GM23338 (cell line): Measurements from ENCODE around the gene UHRF1.

Experiments used
- CREB1 ChIP-seq: fragments of 250-450 bp; sonication (Bioruptor Pico); IDR thresholded peaks from 2 replicates; pipeline ENCODE4 v1.5.0; 2020; ENCODE audit warnings: low read depth, mild to moderate bottlenecking, moderate library complexity
- CTCF ChIP-seq, 2 experiments: fragments of 200-600 bp in 1 of 2; sonication (generic) in 1 of 2; conservative IDR thresholded peaks; 2 replicates each; pipeline versions ENCODE4 v1.5.1 to v1.6.1; 2016 to 2017; ENCODE audit warnings: antibody characterized with exemption in 2 of 2, low read depth in 2 of 2, mild to moderate bottlenecking in 2 of 2, moderate library complexity in 1 of 2
- ETS1 ChIP-seq: IDR thresholded peaks from 2 replicates; pipeline ENCODE4 v1.6.1; 2016; ENCODE audit warnings: antibody characterized with exemption
- EZH2 ChIP-seq: fragments of 200-600 bp; sonication (generic); IDR thresholded peaks from one replicate; pipeline ENCODE4 v1.8.0; 2017; ENCODE audit warnings: antibody characterized with exemption, mild to moderate bottlenecking, low read depth; ENCODE audit not compliant: unreplicated experiment
- EZH2phosphoT487 ChIP-seq: fragments of 200-600 bp; sonication (generic); IDR thresholded peaks from one replicate; pipeline ENCODE4 v1.8.1; 2018; ENCODE audit warnings: antibody characterized with exemption; ENCODE audit not compliant: unreplicated experiment
- JUNB ChIP-seq: IDR thresholded peaks from one replicate; pipeline ENCODE4 v1.6.1; 2016; ENCODE audit warnings: antibody characterized with exemption; ENCODE audit not compliant: unreplicated experiment
- NANOG ChIP-seq: IDR thresholded peaks from 2 replicates; pipeline ENCODE4 v1.6.1; 2016; ENCODE audit warnings: antibody characterized with exemption, borderline replicate concordance
- POLR2AphosphoS5 ChIP-seq: IDR thresholded peaks from 2 replicates; pipeline ENCODE4 v1.6.1; 2016; ENCODE audit warnings: antibody characterized with exemption, low read depth
- REST ChIP-seq: IDR thresholded peaks from one replicate; pipeline ENCODE4 v1.6.1; 2018; ENCODE audit warnings: antibody characterized with exemption; ENCODE audit not compliant: unreplicated experiment
- ZNF114 ChIP-seq: fragments of 250-450 bp; sonication (Bioruptor Pico); IDR thresholded peaks from 2 replicates; pipeline ENCODE4 v1.5.0; 2020; ENCODE audit warnings: mild to moderate bottlenecking, moderate library complexity
- ZNF331 ChIP-seq: fragments of 250-450 bp; sonication (Bioruptor Pico); IDR thresholded peaks from 2 replicates; pipeline ENCODE4 v1.5.0; 2020; ENCODE audit warnings: low read depth, mild to moderate bottlenecking, moderate library complexity
- ZNF462 ChIP-seq: fragments of 250-450 bp; sonication (Bioruptor Pico); IDR thresholded peaks from 2 replicates; pipeline ENCODE4 v1.5.0; 2020; ENCODE audit warnings: mild to moderate bottlenecking, moderate library complexity

- TF ChIP-seq CTCF (conservative IDR thresholded peaks at IDR 0.05; ENCODE audit: low read depth in 2 of 2) (no peak), POLR2AphosphoS5 (no peak), ZNF462 (no peak), REST (no peak), EZH2 (no peak), JUNB (no peak), NANOG (no peak), EZH2phosphoT487 (no peak), CREB1 (CRISPR knock-in tag) (no peak), ZNF114 (CRISPR knock-in tag) (no peak), ETS1 (no peak), ZNF331 (CRISPR knock-in tag) (no peak)
Measured at GRCh38 chr19:4967738-4968461, 58.6 kb downstream of the UHRF1 start.
